ENCODE measurements around the gene CLTC. TPM values are rescaled to one million over a fixed set of nuclear protein-coding genes. Genes with fewer than 3 reads are reported as not detected.

CLTC gene
- total RNA-seq, 1 experiment from 2014 or later: 269 TPM

- BruUV-seq (replicated peaks): no TSS peak
- Histone ChIP-seq H3K9me3 (ENCODE audit: low read length) (no peaks in the 10 kb centered on the region), H3K79me2 (ENCODE audit: low read length) (no peaks in the 10 kb centered on the region), H3K4me2 (ENCODE audit: low read length) (no peak overlapping the region), H4K20me1 (ENCODE audit: low read length) (no peaks in the 10 kb centered on the region), H3K4me1 (ENCODE audit: insufficient read depth, low read length) (no peaks in the 10 kb centered on the region), H3K27me3 (ENCODE audit: low read length) (no peaks in the 10 kb centered on the region), H3K9ac (ENCODE audit: low read length) (no peak overlapping the region), H3F3A (ENCODE audit: low read length, unreplicated experiment) (peaks cover 4% of the 10 kb centered on the region), H3K36me3 (ENCODE audit: low read depth, low read length) (no peaks in the 10 kb centered on the region; the same call in 1 of the 2 replicates), H3K9me2 (replicated peaks; ENCODE audit: low read length) (no peaks in the 10 kb centered on the region), H2AFZ (ENCODE audit: low read length) (no peak overlapping the region), H3K27ac (ENCODE audit: low read length) (no peak overlapping the region), H3K4me3 (ENCODE audit: low read length) (no peak overlapping the region)
- DNase-seq (no peak), ATAC-seq (no peak)
- TF ChIP-seq EZH2phosphoT487 (IDR thresholded peaks at IDR 0.05; ENCODE audit: borderline replicate concordance, low read length) (no peak), CTCF (conservative IDR thresholded peaks at IDR 0.05; ENCODE audit: low read depth, low read length) (no peak), EZH2 (IDR thresholded peaks at IDR 0.05; ENCODE audit: low read length, unreplicated experiment) (no peak)
- ChIA-PET POLR2A (ENCODE audit: unreplicated experiment) (no interaction called here), CTCF (no interaction called here)
- intact Hi-C loops (cut with micrococcal nuclease): no loop called here
These were observed 124.1 kb downstream of the CLTC start for GRCh38 chr17:59743842-59744241.

DNA sequence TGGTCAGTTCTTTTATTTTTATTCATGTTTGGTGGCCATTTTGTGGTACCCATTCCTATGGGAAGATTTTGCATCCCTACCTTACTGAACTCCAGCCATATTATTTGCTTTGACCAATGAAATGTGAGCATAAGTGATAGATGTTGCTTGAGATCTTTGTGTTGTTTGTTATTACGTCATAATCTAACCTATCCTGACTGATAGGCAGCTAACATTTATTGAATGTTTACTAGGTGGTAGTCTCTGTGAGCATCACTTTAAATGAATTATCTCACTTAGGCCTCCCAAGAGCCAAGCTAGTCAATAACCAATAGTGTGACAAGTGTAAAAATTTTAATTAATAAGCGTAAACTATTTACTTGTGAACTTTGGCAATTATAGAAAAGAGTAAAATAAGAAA lies 125.3 kb downstream of the CLTC start:
- DNase-seq: no peak
- Histone ChIP-seq H3K27ac (ENCODE audit: low read length) (no peak overlapping the region), H3K4me1 (ENCODE audit: insufficient read depth, low read length) (no peaks in the 10 kb centered on the region), H3K4me3 (ENCODE audit: low read length) (no peak overlapping the region), H3F3A (ENCODE audit: low read length, unreplicated experiment) (peaks cover 4% of the 10 kb centered on the region), H3K79me2 (ENCODE audit: low read length) (no peaks in the 10 kb centered on the region), H2AFZ (ENCODE audit: low read length) (no peak overlapping the region), H3K36me3 (ENCODE audit: low read depth, low read length) (no peaks in the 10 kb centered on the region; the same call in 1 of the 2 replicates), H3K9ac (ENCODE audit: low read length) (no peak overlapping the region), H3K4me2 (ENCODE audit: low read length) (no peak overlapping the region), H4K20me1 (ENCODE audit: low read length) (no peaks in the 10 kb centered on the region), H3K9me3 (ENCODE audit: low read length) (no peaks in the 10 kb centered on the region), H3K27me3 (ENCODE audit: low read length) (no peaks in the 10 kb centered on the region), H3K9me2 (replicated peaks; ENCODE audit: low read length) (no peaks in the 10 kb centered on the region)
- BruUV-seq (replicated peaks): no TSS peak
- no peak for TF ChIP-seq CTCF (conservative IDR thresholded peaks at IDR 0.05; ENCODE audit: low read depth, low read length)
- TF ChIP-seq EZH2phosphoT487 (IDR thresholded peaks at IDR 0.05; ENCODE audit: borderline replicate concordance, low read length): no peak
- no peak for TF ChIP-seq EZH2 (IDR thresholded peaks at IDR 0.05; ENCODE audit: low read length, unreplicated experiment)
- intact Hi-C loops (cut with micrococcal nuclease): no loop called here
- POLR2A ChIA-PET (ENCODE audit: unreplicated experiment): interaction anchor here (0.6 kb wide), 1 partner anchor 128 kb away, joined by 4 read pairs; no protein-coding TSS in a partner anchor
- CTCF ChIA-PET: interaction anchor here (1.6 kb wide), 1 partner anchor 114 kb away, joined by 4 read pairs; no protein-coding TSS in a partner anchor
- no peak for ATAC-seq

Other genes starting within 250 kb of the CLTC start
- 36.6 and 38.9 TPM in 2 replicates for gene DHX40, start 54.3 kb upstream of the CLTC start, total RNA-seq (2014; rRNA removed)
- gene PTRH2, start 87.5 kb downstream of the CLTC start, total RNA-seq (2014; rRNA removed): 69.8 and 82.1 TPM in 2 replicates
- gene VMP1, start 87.8 kb downstream of the CLTC start, total RNA-seq (2014; rRNA removed): 237 and 277 TPM in 2 replicates

Data from PC-3 (cell line).